ENCODE results near the gene NUP93.
A peak's percentile ranks its signal among the peaks of the same experiment; 100 is the strongest.

Gene NUP93

GRCh38 chr16:56817938-56818337 lies 88.0 kb downstream of the NUP93 start:
- TF ChIP-seq CTCF (IDR thresholded peaks at IDR 0.05; ENCODE audit: low read depth, low read length), result no peak
- no peak for DNase-seq (ENCODE audit: extremely low read depth, low read depth)

- no peak for TF ChIP-seq CTCF (IDR thresholded peaks at IDR 0.05; ENCODE audit: low read depth, low read length)
- no peak for DNase-seq (ENCODE audit: extremely low read depth, low read depth)
Measured at GRCh38 chr16:56823081-56823733, 93.3 kb downstream of the NUP93 start.

GRCh38 chr16:56824331-56824730 lies 94.4 kb downstream of the NUP93 start:
- peak; percentile 4 for TF ChIP-seq CTCF (IDR thresholded peaks at IDR 0.05; ENCODE audit: low read depth, low read length)
- no peak for DNase-seq (ENCODE audit: extremely low read depth, low read depth)

GRCh38 chr16:56824804-56825203 lies 94.9 kb downstream of the NUP93 start:
- DNase-seq (ENCODE audit: extremely low read depth, low read depth), result no peak
- TF ChIP-seq CTCF (IDR thresholded peaks at IDR 0.05; ENCODE audit: low read depth, low read length), result no peak

GRCh38 chr16:56825826-56826225 lies 95.9 kb downstream of the NUP93 start:
- no peak for TF ChIP-seq CTCF (IDR thresholded peaks at IDR 0.05; ENCODE audit: low read depth, low read length)
- no peak for DNase-seq (ENCODE audit: extremely low read depth, low read depth)

GRCh38 chr16:56828647-56829046 lies 98.7 kb downstream of the NUP93 start:
- TF ChIP-seq CTCF (IDR thresholded peaks at IDR 0.05; ENCODE audit: low read depth, low read length), result no peak
- no peak for DNase-seq (ENCODE audit: extremely low read depth, low read depth)

- no peak for TF ChIP-seq CTCF (IDR thresholded peaks at IDR 0.05; ENCODE audit: low read depth, low read length)
- no peak for DNase-seq (ENCODE audit: extremely low read depth, low read depth)
Measured at GRCh38 chr16:56830669-56831068, 100.7 kb downstream of the NUP93 start.

All from AG09319 (cell line).